ENCODE results near the gene FAXC.

FAXC gene

GRCh38 chr6:99309557-99309956 is 39.9 kb downstream of the FAXC start:
- no peaks in the 10 kb centered on the region for H3K36me3 ChIP-seq (ENCODE audit: control insufficient read depth, insufficient read depth, low read length)
- peaks cover 6% of the 10 kb centered on the region; the same call in 1 of the 2 replicates for H3K4me1 ChIP-seq (ENCODE audit: control insufficient read depth, insufficient read depth, low read length)
- no peaks in the 10 kb centered on the region for H3K27me3 ChIP-seq (ENCODE audit: control insufficient read depth, insufficient read depth, low read length)
- no peak overlapping the region for H3K27ac ChIP-seq (ENCODE audit: low read depth, low read length)
- no peaks in the 10 kb centered on the region for H3K9me3 ChIP-seq (ENCODE audit: control insufficient read depth, insufficient read depth, low read length)
- no peak overlapping the region for H3K4me3 ChIP-seq (ENCODE audit: low read depth, low read length)
- no peak overlapping the region for H3K9ac ChIP-seq (ENCODE audit: low read depth, low read length)

- Histone ChIP-seq H3K4me1 (ENCODE audit: control insufficient read depth, insufficient read depth, low read length) (peaks cover 6% of the 10 kb centered on the region; the same call in 1 of the 2 replicates), H3K9me3 (ENCODE audit: control insufficient read depth, insufficient read depth, low read length) (no peaks in the 10 kb centered on the region), H3K27me3 (ENCODE audit: control insufficient read depth, insufficient read depth, low read length) (no peaks in the 10 kb centered on the region), H3K4me3 (ENCODE audit: low read depth, low read length) (no peak overlapping the region), H3K27ac (ENCODE audit: low read depth, low read length) (no peak overlapping the region), H3K9ac (ENCODE audit: low read depth, low read length) (no peak overlapping the region), H3K36me3 (ENCODE audit: control insufficient read depth, insufficient read depth, low read length) (no peaks in the 10 kb centered on the region)
These were observed 40.7 kb downstream of the FAXC start for GRCh38 chr6:99308788-99309187.

GRCh38 chr6:99307295-99307907 is 42.1 kb downstream of the FAXC start:
- no peak overlapping the region for H3K4me3 ChIP-seq (ENCODE audit: low read depth, low read length)
- H3K9me3 ChIP-seq (ENCODE audit: control insufficient read depth, insufficient read depth, low read length): no peaks in the 10 kb centered on the region
- peaks cover 6% of the 10 kb centered on the region; the same call in 1 of the 2 replicates for H3K4me1 ChIP-seq (ENCODE audit: control insufficient read depth, insufficient read depth, low read length)
- H3K27ac ChIP-seq (ENCODE audit: low read depth, low read length): no peak overlapping the region
- H3K27me3 ChIP-seq (ENCODE audit: control insufficient read depth, insufficient read depth, low read length): no peaks in the 10 kb centered on the region
- no peak overlapping the region for H3K9ac ChIP-seq (ENCODE audit: low read depth, low read length)
- no peaks in the 10 kb centered on the region for H3K36me3 ChIP-seq (ENCODE audit: control insufficient read depth, insufficient read depth, low read length)

- no peaks in the 10 kb centered on the region for H3K27me3 ChIP-seq (ENCODE audit: control insufficient read depth, insufficient read depth, low read length)
- H3K4me1 ChIP-seq (ENCODE audit: control insufficient read depth, insufficient read depth, low read length): peaks cover 6% of the 10 kb centered on the region; the same call in 1 of the 2 replicates
- no peak overlapping the region for H3K4me3 ChIP-seq (ENCODE audit: low read depth, low read length)
- H3K36me3 ChIP-seq (ENCODE audit: control insufficient read depth, insufficient read depth, low read length): no peaks in the 10 kb centered on the region
- no peaks in the 10 kb centered on the region for H3K9me3 ChIP-seq (ENCODE audit: control insufficient read depth, insufficient read depth, low read length)
- H3K27ac ChIP-seq (ENCODE audit: low read depth, low read length): no peak overlapping the region
- no peak overlapping the region for H3K9ac ChIP-seq (ENCODE audit: low read depth, low read length)
These were observed 43.1 kb downstream of the FAXC start for GRCh38 chr6:99306341-99306740.

- H3K4me3 ChIP-seq (ENCODE audit: low read depth, low read length): no peak overlapping the region
- no peak overlapping the region for H3K27ac ChIP-seq (ENCODE audit: low read depth, low read length)
- H3K27me3 ChIP-seq (ENCODE audit: control insufficient read depth, insufficient read depth, low read length): no peaks in the 10 kb centered on the region
- no peak overlapping the region for H3K9ac ChIP-seq (ENCODE audit: low read depth, low read length)
- no peaks in the 10 kb centered on the region for H3K36me3 ChIP-seq (ENCODE audit: control insufficient read depth, insufficient read depth, low read length)
- H3K4me1 ChIP-seq (ENCODE audit: control insufficient read depth, insufficient read depth, low read length): peaks cover 6% of the 10 kb centered on the region; the same call in 1 of the 2 replicates
- no peaks in the 10 kb centered on the region for H3K9me3 ChIP-seq (ENCODE audit: control insufficient read depth, insufficient read depth, low read length)
These were observed 44.4 kb downstream of the FAXC start for GRCh38 chr6:99305021-99305554.

- H3K27me3 ChIP-seq (ENCODE audit: control insufficient read depth, insufficient read depth, low read length): no peaks in the 10 kb centered on the region
- no peaks in the 10 kb centered on the region for H3K4me1 ChIP-seq (ENCODE audit: control insufficient read depth, insufficient read depth, low read length)
- H3K4me3 ChIP-seq (ENCODE audit: low read depth, low read length): no peak overlapping the region
- H3K27ac ChIP-seq (ENCODE audit: low read depth, low read length): no peak overlapping the region
- H3K9ac ChIP-seq (ENCODE audit: low read depth, low read length): no peak overlapping the region
- H3K9me3 ChIP-seq (ENCODE audit: control insufficient read depth, insufficient read depth, low read length): no peaks in the 10 kb centered on the region
- H3K36me3 ChIP-seq (ENCODE audit: control insufficient read depth, insufficient read depth, low read length): no peaks in the 10 kb centered on the region
These were observed 52.1 kb downstream of the FAXC start for GRCh38 chr6:99297415-99297814.

- Histone ChIP-seq H3K27me3 (ENCODE audit: control insufficient read depth, insufficient read depth, low read length) (no peaks in the 10 kb centered on the region), H3K27ac (ENCODE audit: low read depth, low read length) (no peak overlapping the region), H3K36me3 (ENCODE audit: control insufficient read depth, insufficient read depth, low read length) (no peaks in the 10 kb centered on the region), H3K9ac (ENCODE audit: low read depth, low read length) (no peak overlapping the region), H3K4me1 (ENCODE audit: control insufficient read depth, insufficient read depth, low read length) (no peaks in the 10 kb centered on the region), H3K9me3 (ENCODE audit: control insufficient read depth, insufficient read depth, low read length) (no peaks in the 10 kb centered on the region), H3K4me3 (ENCODE audit: low read depth, low read length) (no peak overlapping the region)
These were observed 52.5 kb downstream of the FAXC start for GRCh38 chr6:99297006-99297405.

- Histone ChIP-seq H3K4me3 (ENCODE audit: low read depth, low read length) (no peak overlapping the region), H3K27me3 (ENCODE audit: control insufficient read depth, insufficient read depth, low read length) (no peaks in the 10 kb centered on the region), H3K9me3 (ENCODE audit: control insufficient read depth, insufficient read depth, low read length) (no peaks in the 10 kb centered on the region), H3K9ac (ENCODE audit: low read depth, low read length) (no peak overlapping the region), H3K36me3 (ENCODE audit: control insufficient read depth, insufficient read depth, low read length) (peaks cover 4% of the 10 kb centered on the region; the same call in 1 of the 2 replicates), H3K4me1 (ENCODE audit: control insufficient read depth, insufficient read depth, low read length) (no peaks in the 10 kb centered on the region), H3K27ac (ENCODE audit: low read depth, low read length) (no peak overlapping the region)
These were observed 53.2 kb downstream of the FAXC start for GRCh38 chr6:99296261-99296660.

- no peak overlapping the region for H3K4me3 ChIP-seq (ENCODE audit: low read depth, low read length)
These were observed 54.2 kb downstream of the FAXC start for GRCh38 chr6:99295276-99295675.

GRCh38 chr6:99294786-99295185 is 54.7 kb downstream of the FAXC start:
- Histone ChIP-seq H3K9ac (ENCODE audit: low read depth, low read length) (no peak overlapping the region), H3K27me3 (ENCODE audit: control insufficient read depth, insufficient read depth, low read length) (no peaks in the 10 kb centered on the region), H3K36me3 (ENCODE audit: control insufficient read depth, insufficient read depth, low read length) (peaks cover 7% of the 10 kb centered on the region; the same call in 1 of the 2 replicates), H3K9me3 (ENCODE audit: control insufficient read depth, insufficient read depth, low read length) (no peaks in the 10 kb centered on the region), H3K27ac (ENCODE audit: low read depth, low read length) (no peak overlapping the region), H3K4me1 (ENCODE audit: control insufficient read depth, insufficient read depth, low read length) (no peaks in the 10 kb centered on the region), H3K4me3 (ENCODE audit: low read depth, low read length) (no peak overlapping the region)

More at GRCh38 chr6:99295276-99295675, 54.2 kb downstream of the FAXC start:
- H3K9ac ChIP-seq (ENCODE audit: low read depth, low read length): no peak overlapping the region
- no peaks in the 10 kb centered on the region for H3K27me3 ChIP-seq (ENCODE audit: control insufficient read depth, insufficient read depth, low read length)
- no peak overlapping the region for H3K27ac ChIP-seq (ENCODE audit: low read depth, low read length)
- H3K36me3 ChIP-seq (ENCODE audit: control insufficient read depth, insufficient read depth, low read length): peaks cover 7% of the 10 kb centered on the region; the same call in 1 of the 2 replicates
- H3K4me1 ChIP-seq (ENCODE audit: control insufficient read depth, insufficient read depth, low read length): no peaks in the 10 kb centered on the region
- H3K9me3 ChIP-seq (ENCODE audit: control insufficient read depth, insufficient read depth, low read length): no peaks in the 10 kb centered on the region

- Histone ChIP-seq H3K4me3 (ENCODE audit: low read depth, low read length) (no peak overlapping the region), H3K27me3 (ENCODE audit: control insufficient read depth, insufficient read depth, low read length) (no peaks in the 10 kb centered on the region), H3K9ac (ENCODE audit: low read depth, low read length) (no peak overlapping the region), H3K27ac (ENCODE audit: low read depth, low read length) (no peak overlapping the region), H3K4me1 (ENCODE audit: control insufficient read depth, insufficient read depth, low read length) (no peaks in the 10 kb centered on the region), H3K9me3 (ENCODE audit: control insufficient read depth, insufficient read depth, low read length) (no peaks in the 10 kb centered on the region), H3K36me3 (ENCODE audit: control insufficient read depth, insufficient read depth, low read length) (peaks cover 7% of the 10 kb centered on the region; the same call in 1 of the 2 replicates)
These were observed 59.8 kb downstream of the FAXC start for GRCh38 chr6:99289701-99290100.
